K562 (cell line): ENCODE data around the gene C19orf67. TPM values are rescaled to one million over a fixed set of nuclear protein-coding genes. Genes with fewer than 3 reads are reported as not detected.

Source experiments
- ATAC-seq: fragments of 200-7000 bp; cut with Tn5 transposase; 3 replicates; pipeline ENCODE4 v1.9.1; 2020; ENCODE audit warnings: moderate library complexity
- BruUV-seq: library from RNA; stranded (reverse); fragments of 400-500 nt; replicated peaks from 2 replicates; lab custom pipeline; 2021; lab: Mats Ljungman, UMichigan
- CTCF ChIA-PET: fragments of 300-600 bp; formaldehyde crosslinking; extraction: SDS; loops from one replicate; lab custom pipeline; 2021; ENCODE audit warnings: low intra/inter-chr PET ratio; lab: Yijun Ruan, JAX
- POLR2A ChIA-PET: fragments of 300-600, 350-650 bp; sonication (Branson Sonifier 250); formaldehyde crosslinking; extraction: SDS; loops from one replicate; lab custom pipeline; 2021; ENCODE audit warnings: antibody characterized with exemption, inconsistent platforms; lab: Yijun Ruan, JAX
- DNase-seq, 4 experiments: peaks; one replicate each; pipeline versions ENCODE4 v3.0.0 to v3.0.0-alpha.2; 2011 to 2018; ENCODE audit warnings: low spot score in 3 of 4, mixed read lengths in 3 of 4; ENCODE audit errors: extremely low read depth in 1 of 4
- FAIRE-seq: peaks from 2 replicates; lab custom pipeline; 2011; peaks lifted over from hg19 to GRCh38; lab: Jason Lieb, UNC
- H2AFZ ChIP-seq: 2 replicates; pipeline ENCODE4 v1.6.0; 2011; ENCODE audit warnings: low read depth, low read length, control low read depth, inconsistent platforms
- H3K27ac ChIP-seq: fragments of 200-600 bp; 3 replicates; pipeline ENCODE4 v1.8.0; 2011; ENCODE audit warnings: low read depth, mild to moderate bottlenecking, control low read depth, inconsistent platforms, low read length, moderate library complexity, mixed read lengths; ENCODE audit errors: extremely low read depth
- H3K27me3 ChIP-seq, 2 experiments: fragments of 300-600 bp in 1 of 2; 2 replicates in 1 of 2; 3 replicates in 1 of 2; pipeline versions ENCODE4 v1.6.0 to v1.8.0; 2011; ENCODE audit warnings: inconsistent platforms in 2 of 2, low read length in 2 of 2, mild to moderate bottlenecking in 1 of 2, mixed read lengths in 1 of 2, moderate library complexity in 1 of 2; ENCODE audit not compliant: control insufficient read depth in 2 of 2, insufficient read depth in 2 of 2
- H3K36me3 ChIP-seq: fragments of 300-600 bp; 3 replicates; pipeline ENCODE4 v1.8.0; 2011; ENCODE audit warnings: mild to moderate bottlenecking, low read length, inconsistent platforms; ENCODE audit not compliant: control insufficient read depth, insufficient read depth
- H3K4me1 ChIP-seq, 2 experiments: fragments of 200-600 bp in 1 of 2; replicated peaks in 1 of 2; 2 replicates in 1 of 2; 3 replicates in 1 of 2; pipeline versions ENCODE4 v1.5.1 to v1.8.0; 2011; ENCODE audit warnings: inconsistent platforms in 2 of 2, low read length in 2 of 2, mild to moderate bottlenecking in 1 of 2, mixed read lengths in 1 of 2, moderate library complexity in 1 of 2; ENCODE audit not compliant: control insufficient read depth in 2 of 2, insufficient read depth in 2 of 2
- H3K4me2 ChIP-seq: 2 replicates; pipeline ENCODE4 v1.6.1; 2011; ENCODE audit warnings: low read length, control low read depth, inconsistent platforms, mixed read lengths; ENCODE audit not compliant: insufficient read depth
- H3K4me3 ChIP-seq: fragments of 200-600 bp; sonication (generic), shearing (Covaris generic); 2 replicates; pipeline ENCODE4 v1.5.1; 2016; ENCODE audit warnings: control low read depth, inconsistent platforms
- H3K79me2 ChIP-seq: fragments of 200-600 bp; 3 replicates; pipeline ENCODE4 v1.8.0; 2011; ENCODE audit warnings: low read length, inconsistent platforms; ENCODE audit not compliant: control insufficient read depth, insufficient read depth
- H3K9ac ChIP-seq, 2 experiments: 2 replicates each; pipeline versions ENCODE4 v1.6.0 to v1.6.1; 2011; ENCODE audit warnings: low read depth in 2 of 2, low read length in 2 of 2, control low read depth in 1 of 2, inconsistent platforms in 1 of 2, mild to moderate bottlenecking in 1 of 2, mixed read lengths in 1 of 2; ENCODE audit not compliant: insufficient read depth in 1 of 2
- H3K9me1 ChIP-seq: one replicate; pipeline ENCODE4 v1.6.0; 2011; ENCODE audit warnings: inconsistent platforms, mild to moderate bottlenecking, low read length, moderate library complexity; ENCODE audit not compliant: control insufficient read depth, insufficient read depth
- H3K9me3 ChIP-seq: replicated peaks from 2 replicates; pipeline ENCODE4 v1.5.1; 2011; ENCODE audit warnings: low read depth, low read length, inconsistent platforms; ENCODE audit not compliant: control insufficient read depth, insufficient read depth
- H4K20me1 ChIP-seq: replicated peaks from 2 replicates; pipeline ENCODE4 v1.6.1; 2011; ENCODE audit warnings: low read length, inconsistent platforms, mixed read lengths; ENCODE audit not compliant: control insufficient read depth, insufficient read depth
- C11orf30 ChIP-seq: fragments of 450-650 bp; IDR thresholded peaks from 2 replicates; pipeline ENCODE4 v1.6.1; 2016; ENCODE audit warnings: low read depth, mild to moderate bottlenecking
- HNRNPK ChIP-seq: fragments of 200-400 bp; formaldehyde crosslinking; IDR thresholded peaks from one replicate; pipeline ENCODE4 v1.6.1; 2018; ENCODE audit warnings: mild to moderate bottlenecking, low read depth, low read length; ENCODE audit not compliant: poor library complexity, severe bottlenecking
- ID3 ChIP-seq, 2 experiments: fragments of 250-450 bp in 1 of 2; fragments of 450-650 bp in 1 of 2; sonication (Bioruptor Pico) in 1 of 2; IDR thresholded peaks; 2 replicates each; pipeline versions ENCODE4 v1.6.1 to v1.8.0; 2016 to 2021; ENCODE audit warnings: mild to moderate bottlenecking in 2 of 2, moderate library complexity in 2 of 2, missing compliant biosample characterization in 1 of 2, missing genetic modification characterization in 1 of 2
- KDM1A ChIP-seq, 2 experiments: fragments of 450-650 bp; IDR thresholded peaks; 2 replicates each; pipeline ENCODE4 v1.6.1; 2016; ENCODE audit warnings: mild to moderate bottlenecking in 2 of 2
- L3MBTL2 ChIP-seq: fragments of 450-650 bp; IDR thresholded peaks from 2 replicates; pipeline ENCODE4 v1.6.1; 2016; ENCODE audit warnings: mild to moderate bottlenecking, moderate library complexity
- MYC ChIP-seq, 2 experiments: fragments of 250-450 bp in 1 of 2; sonication (Bioruptor Pico) in 1 of 2; IDR thresholded peaks; 2 replicates each; pipeline versions ENCODE4 v1.5.1 to v1.6.1; 2012 to 2021; ENCODE audit warnings: low read depth in 2 of 2, borderline replicate concordance in 1 of 2, improper control_type of control experiment in 1 of 2, low read length in 1 of 2, mild to moderate bottlenecking in 1 of 2, moderate library complexity in 1 of 2
- PCBP1 ChIP-seq: fragments of 200-400 bp; formaldehyde crosslinking; IDR thresholded peaks from 2 replicates; pipeline ENCODE4 v1.6.1; 2018; ENCODE audit warnings: mild to moderate bottlenecking, low read depth, low read length; ENCODE audit not compliant: poor library complexity, severe bottlenecking
- POLR2G ChIP-seq: fragments of 200-400 bp; formaldehyde crosslinking; IDR thresholded peaks from 2 replicates; pipeline ENCODE4 v1.6.1; 2017; ENCODE audit warnings: low read depth, mild to moderate bottlenecking, antibody characterized with exemption, low read length, moderate library complexity
- PREB ChIP-seq: sonication (generic); formaldehyde crosslinking; IDR thresholded peaks from 2 replicates; pipeline ENCODE4 v1.8.1; 2023; ENCODE audit warnings: mild to moderate bottlenecking, missing genetic modification reagents
- RBFOX2 ChIP-seq: fragments of 200-400 bp; formaldehyde crosslinking; IDR thresholded peaks from 2 replicates; pipeline ENCODE4 v1.6.1; 2017; ENCODE audit warnings: low read depth, mild to moderate bottlenecking, low read length, moderate library complexity
- RBM25 ChIP-seq: fragments of 200-400 bp; formaldehyde crosslinking; IDR thresholded peaks from 2 replicates; pipeline ENCODE4 v1.6.1; 2018; ENCODE audit warnings: low read length, low read depth, moderate library complexity; ENCODE audit not compliant: severe bottlenecking
- SAP30 ChIP-seq: fragments of 200-600 bp; sonication (generic); IDR thresholded peaks from 2 replicates; pipeline ENCODE4 v1.6.1; 2012; ENCODE audit warnings: borderline replicate concordance, low read depth, mild to moderate bottlenecking, moderate library complexity, low read length, control low read depth, inconsistent platforms; ENCODE audit not compliant: insufficient read depth, poor library complexity, severe bottlenecking
- SMARCA5 ChIP-seq: fragments of 450-650 bp; IDR thresholded peaks from 2 replicates; pipeline ENCODE4 v1.6.1; 2016
- TAF1 ChIP-seq: IDR thresholded peaks from 2 replicates; pipeline ENCODE4 v1.6.1; 2011; ENCODE audit warnings: mild to moderate bottlenecking, low read length, moderate library complexity; ENCODE audit not compliant: insufficient read depth, control insufficient read depth, severe bottlenecking; ENCODE audit errors: extremely low read depth
- ZBTB7A ChIP-seq: IDR thresholded peaks from 2 replicates; pipeline ENCODE4 v1.6.1; 2011; ENCODE audit warnings: low read depth, mild to moderate bottlenecking, low read length, moderate library complexity, borderline replicate concordance; ENCODE audit not compliant: control insufficient read depth
- ZFP36 ChIP-seq: fragments of 150-350 bp; IDR thresholded peaks from 2 replicates; pipeline ENCODE4 v1.6.1; 2018; ENCODE audit warnings: low read length, low read depth; ENCODE audit not compliant: partially characterized antibody
- ZFX ChIP-seq: sonication (generic); formaldehyde crosslinking; IDR thresholded peaks from 2 replicates; pipeline ENCODE4 v1.8.0; 2022; ENCODE audit warnings: mild to moderate bottlenecking, missing genetic modification reagents, moderate library complexity
- WGBS: fragments of 100-300 bp; shearing (Covaris generic); methylation state at CpG from one replicate; pipeline ENCODE4 v1.1.6; 2016; ENCODE audit warnings: low coverage, mixed read lengths; ENCODE audit not compliant: insufficient coverage; ENCODE audit errors: missing lambda C conversion rate; 5-methylcytosine and 5-hydroxymethylcytosine counted together
- in situ Hi-C: fragments of 300-500 bp; cut with MboI; formaldehyde crosslinking; loops from 4 replicates; pipeline ENCODE4 v1.15.0; 2018; ENCODE audit warnings: inconsistent platforms, mixed read lengths
- intact Hi-C: fragments of 100-400 bp; cut with micrococcal nuclease; formaldehyde crosslinking; loops from 2 replicates; pipeline ENCODE4 v1.14.2; 2022
- polyA plus RNA-seq, 8 experiments: library from polyadenylated mRNA; depleted of rRNA in 4 of 8; stranded (reverse) in 5 of 8; unstranded in 3 of 8; fragments of >200 nt; fragmentation: Nextera tagmentation in 2 of 8; fragmentation: Illumina TruSeq in 1 of 8; extraction: Ambion mirVana in 2 of 8; extraction: Trizol in 1 of 8; gene quantifications; 2 replicates each; pipeline versions ENCODE4 v1.2.1 to v1.2.3, GENCODE V29; 2011 to 2014; ENCODE audit warnings: inconsistent platforms in 1 of 8, missing spikeins in 1 of 8
- total RNA-seq, 7 experiments: library from RNA; depleted of rRNA in 6 of 7; stranded (reverse); fragments of >200 nt in 6 of 7; fragmentation: Illumina TruSeq in 2 of 7; extraction: Trizol in 2 of 7; gene quantifications; 2 replicates each; pipeline versions ENCODE4 v1.2.1 to v1.2.3, GENCODE V29; 2011 to 2021; ENCODE audit warnings: low replicate concordance in 1 of 7

The C19orf67 gene
- total and polyA plus RNA-seq, 9 of the 15 experiments (the other 6 are each of a cell fraction or from before 2014, with no cell fraction given): 0.29 to 1.8 (median 0.51) TPM; not detected in 3

- peak; percentile 64 for FAIRE-seq
- BruUV-seq: TSS peak; percentile 60
- intact Hi-C loops: no loop called here
- H3K4me2 ChIP-seq: peak overlapping the region; percentile 75
- ATAC-seq: peak; percentile 23
- H3K36me3 ChIP-seq: peaks cover 8% of the 10 kb centered on the region; the same call in 1 of the 3 replicates
- peaks cover 9% of the 10 kb centered on the region; the same call in 1 of the 3 replicates for H3K79me2 ChIP-seq
- peak overlapping the region; percentile 65 to 92 for H3K9ac ChIP-seq
- H4K20me1 ChIP-seq: no peaks in the 10 kb centered on the region
- peak overlapping the region; percentile 75 for H2AFZ ChIP-seq
- no peaks in the 10 kb centered on the region for H3K27me3 ChIP-seq
- DNase-seq: peak in 2 of 4 experiments; percentile 30 to 44
- H3K9me3 ChIP-seq: no peaks in the 10 kb centered on the region
- no peaks in the 10 kb centered on the region for H3K9me1 ChIP-seq
- H3K4me1 ChIP-seq: peaks cover 13 to 30% of the 10 kb centered on the region in 2 experiments; a peak in 4 of 5 replicates
- peak overlapping the region; percentile 63 for H3K4me3 ChIP-seq
- CTCF ChIA-PET: no interaction called here
- 25% methylated on average over 19 of the region's 24 CpGs for WGBS
- H3K27ac ChIP-seq: peak overlapping the region; percentile 57
- in situ Hi-C loops: no loop called here
- POLR2A ChIA-PET: interaction anchor here (0.6 to 1.7 kb wide), 9 partner anchors 10 to 209 kb away, joined by 3 to 5 read pairs (median 4); partner anchors contain the start of genes ASF1B and DCAF15
- TF ChIP-seq RBFOX2: peak; percentile 72
- TF ChIP-seq C11orf30: no peak
- peak; percentile 39 for TF ChIP-seq PCBP1
- TF ChIP-seq HNRNPK: no peak
- TF ChIP-seq SMARCA5: peak; percentile 56; the same call in 1 of the 2 replicates
- TF ChIP-seq L3MBTL2: peak; percentile 60; the same call in 1 of the 2 replicates
- no peak for TF ChIP-seq SAP30
- TF ChIP-seq KDM1A (IDR thresholded peaks at IDR 0.05): 0 out of 4 replicates have a peak, but pooled peaks of 1 of the 2 experiments have one; percentile 22
- no peak for TF ChIP-seq TAF1
- no peak for TF ChIP-seq MYC (IDR thresholded peaks at IDR 0.05; ENCODE audit: low read depth, low read length)
- 0 out of 2 replicates have a peak, but pooled peaks have one; percentile 54 for TF ChIP-seq MYC (CRISPR knock-in tag; IDR thresholded peaks at IDR 0.05; ENCODE audit: borderline replicate concordance, low read depth)
- no peak for TF ChIP-seq ID3 (CRISPR knock-in tag; IDR thresholded peaks at IDR 0.05)
- TF ChIP-seq ID3 (tag; IDR thresholded peaks at IDR 0.05): 0 out of 2 replicates have a peak, but pooled peaks have one; percentile 32
- peak; percentile 74 for TF ChIP-seq POLR2G
- TF ChIP-seq ZBTB7A: peak; percentile 33; the same call in 1 of the 2 replicates
- peak; percentile 86 for TF ChIP-seq ZFP36
- 0 out of 2 replicates have a peak, but pooled peaks have one; percentile 7 for TF ChIP-seq PREB (CRISPR knock-in tag)
- TF ChIP-seq ZFX: peak; percentile 51
- peak; percentile 55 for TF ChIP-seq RBM25
These were observed 3.5 kb downstream of the C19orf67 start for GRCh38 chr19:14081797-14082674.
